ENCODE data around the gene DSC1. TPM values are rescaled to one million over a fixed set of nuclear protein-coding genes. Genes with fewer than 3 reads are reported as not detected.

The DSC1 gene
- total RNA-seq, 1 experiment from 2014 or later = not detected

GRCh38 chr18:31197676-31198075 is 35.0 kb upstream of the DSC1 start:
- Histone ChIP-seq H3K4me3 (replicated peaks in 1 of 2; ENCODE audit: low read depth in 1 of 2, low read length in 2 of 2) (no peak overlapping the region), H3K4me2 (ENCODE audit: low read length) (peak overlapping the region; percentile 40), H2AFZ (ENCODE audit: low read depth, low read length, poor library complexity, severe bottlenecking) (peak overlapping the region; percentile 72), H4K20me1 (ENCODE audit: insufficient read depth) (no peaks in the 10 kb centered on the region), H3K4me1 (ENCODE audit: control insufficient read depth in 1 of 2, insufficient read depth in 2 of 2, low read length in 2 of 2) (peaks cover 8 to 18% of the 10 kb centered on the region in 2 experiments; a peak in 3 of 4 replicates), H3K27ac (ENCODE audit: low read depth, low read length) (no peak overlapping the region), H3K9me3 (ENCODE audit: control insufficient read depth in 1 of 2, insufficient read depth in 1 of 2, low read depth in 1 of 2, low read length in 2 of 2) (no peaks in the 10 kb centered on the region), H3K79me2 (ENCODE audit: insufficient read depth, low read length) (no peaks in the 10 kb centered on the region), H3K36me3 (ENCODE audit: control insufficient read depth in 1 of 2, insufficient read depth in 2 of 2, low read length in 2 of 2) (no peaks in the 10 kb centered on the region), H3K27me3 (ENCODE audit: insufficient read depth, low read length) (no peaks in the 10 kb centered on the region), H3K9ac (ENCODE audit: low read length) (no peak overlapping the region), H3K9me2 (ENCODE audit: insufficient read depth) (no peaks in the 10 kb centered on the region)
- POLR2A ChIA-PET = interaction anchor here (1.6 kb wide), 1 partner anchor 9 kb away, joined by 5 read pairs; no protein-coding TSS in a partner anchor
- peak; percentile 49; the same call in 1 of the 2 replicates for TF ChIP-seq POLR2AphosphoS5 (IDR thresholded peaks at IDR 0.05; ENCODE audit: low read depth, low read length)
- no peak for TF ChIP-seq ELF1 (IDR thresholded peaks at IDR 0.05; ENCODE audit: borderline replicate concordance, low read depth)
- TF ChIP-seq CEBPB (IDR thresholded peaks at IDR 0.05; ENCODE audit: low read depth) = no peak
- peak; percentile 36 for TF ChIP-seq SP1 (IDR thresholded peaks at IDR 0.05; ENCODE audit: low read depth)
- TF ChIP-seq FOSL1 (IDR thresholded peaks at IDR 0.05; ENCODE audit: low read depth) = peak; percentile 53
- DNase-seq (ENCODE audit: low read depth, low spot score) = peak; percentile 23
- ATAC-seq = peak; percentile 52
- RAD21 ChIA-PET (ENCODE audit: low non-redundant PET in 1 of 2, low total read pairs in 2 of 2, uncharacterized antibody in 2 of 2, unreplicated experiment in 2 of 2) = no interaction called here
- intact Hi-C loops (cut with micrococcal nuclease) = no loop called here
- BruUV-seq (replicated peaks) = no TSS peak
- CTCF ChIA-PET = interaction anchor here (1.2 kb wide), 1 partner anchor 9 kb away, joined by 3 read pairs; no protein-coding TSS in a partner anchor

DNA sequence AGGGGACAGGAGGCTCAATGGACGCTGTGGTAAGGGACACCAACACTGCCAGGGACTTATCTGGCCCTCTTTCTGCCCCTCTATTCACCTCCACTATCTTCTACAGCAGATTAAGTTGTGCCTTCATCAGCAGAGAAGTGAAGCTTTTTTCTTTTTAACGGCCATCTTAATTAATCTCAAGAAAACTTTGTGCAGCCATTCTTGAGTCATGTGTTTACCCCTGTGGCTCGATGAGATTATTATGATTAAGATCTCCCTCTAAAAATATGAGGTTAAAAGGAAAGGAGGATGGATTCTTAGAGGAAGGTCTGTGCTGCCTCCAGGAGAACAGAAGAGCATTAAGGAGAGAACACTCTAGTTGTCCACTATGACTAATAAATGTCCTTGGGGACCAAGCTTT is 32.4 kb upstream of the DSC1 start:
- DNase-seq (ENCODE audit: low read depth, low spot score) (no peak), ATAC-seq (no peak)
- ChIA-PET CTCF (no interaction called here), POLR2A (interaction anchor here (1.1 kb wide), 1 partner anchor 12 kb away, joined by 3 read pairs; no protein-coding TSS in a partner anchor), RAD21 (ENCODE audit: low non-redundant PET in 1 of 2, low total read pairs in 2 of 2, uncharacterized antibody in 2 of 2, unreplicated experiment in 2 of 2) (no interaction called here)
- intact Hi-C loops (cut with micrococcal nuclease) = no loop called here
- Histone ChIP-seq H3K36me3 (ENCODE audit: control insufficient read depth in 1 of 2, insufficient read depth in 2 of 2, low read length in 2 of 2) (no peaks in the 10 kb centered on the region), H3K27ac (ENCODE audit: low read depth, low read length) (no peak overlapping the region), H3K4me2 (ENCODE audit: low read length) (no peak overlapping the region), H4K20me1 (ENCODE audit: insufficient read depth) (no peaks in the 10 kb centered on the region), H2AFZ (ENCODE audit: low read depth, low read length, poor library complexity, severe bottlenecking) (peak overlapping the region; percentile 5), H3K9me2 (ENCODE audit: insufficient read depth) (no peaks in the 10 kb centered on the region), H3K9ac (ENCODE audit: low read length) (no peak overlapping the region), H3K4me1 (ENCODE audit: control insufficient read depth in 1 of 2, insufficient read depth in 2 of 2, low read length in 2 of 2) (peaks cover 8 to 18% of the 10 kb centered on the region in 2 experiments; a peak in 3 of 4 replicates), H3K4me3 (replicated peaks in 1 of 2; ENCODE audit: low read depth in 1 of 2, low read length in 2 of 2) (no peak overlapping the region), H3K79me2 (ENCODE audit: insufficient read depth, low read length) (no peaks in the 10 kb centered on the region), H3K9me3 (ENCODE audit: control insufficient read depth in 1 of 2, insufficient read depth in 1 of 2, low read depth in 1 of 2, low read length in 2 of 2) (no peaks in the 10 kb centered on the region), H3K27me3 (ENCODE audit: insufficient read depth, low read length) (no peaks in the 10 kb centered on the region)
- no TSS peak for BruUV-seq (replicated peaks)
- TF ChIP-seq YY1 (IDR thresholded peaks at IDR 0.05; ENCODE audit: extremely low read depth, insufficient replicate concordance, low read depth, low read length) (no peak), ZNF274 (IDR thresholded peaks at IDR 0.05; ENCODE audit: low read depth, low read length) (no peak), POLR2A (IDR thresholded peaks at IDR 0.05; ENCODE audit: borderline replicate concordance, extremely low read depth, insufficient read depth, insufficient read length) (no peak), ELF1 (IDR thresholded peaks at IDR 0.05; ENCODE audit: borderline replicate concordance, low read depth) (no peak), TCF7L2 (IDR thresholded peaks at IDR 0.05; ENCODE audit: borderline replicate concordance, extremely low read depth, insufficient read depth, insufficient read length) (no peak), EZH2phosphoT487 (IDR thresholded peaks at IDR 0.05; ENCODE audit: borderline replicate concordance) (no peak)
- TF ChIP-seq, protein P1, sequence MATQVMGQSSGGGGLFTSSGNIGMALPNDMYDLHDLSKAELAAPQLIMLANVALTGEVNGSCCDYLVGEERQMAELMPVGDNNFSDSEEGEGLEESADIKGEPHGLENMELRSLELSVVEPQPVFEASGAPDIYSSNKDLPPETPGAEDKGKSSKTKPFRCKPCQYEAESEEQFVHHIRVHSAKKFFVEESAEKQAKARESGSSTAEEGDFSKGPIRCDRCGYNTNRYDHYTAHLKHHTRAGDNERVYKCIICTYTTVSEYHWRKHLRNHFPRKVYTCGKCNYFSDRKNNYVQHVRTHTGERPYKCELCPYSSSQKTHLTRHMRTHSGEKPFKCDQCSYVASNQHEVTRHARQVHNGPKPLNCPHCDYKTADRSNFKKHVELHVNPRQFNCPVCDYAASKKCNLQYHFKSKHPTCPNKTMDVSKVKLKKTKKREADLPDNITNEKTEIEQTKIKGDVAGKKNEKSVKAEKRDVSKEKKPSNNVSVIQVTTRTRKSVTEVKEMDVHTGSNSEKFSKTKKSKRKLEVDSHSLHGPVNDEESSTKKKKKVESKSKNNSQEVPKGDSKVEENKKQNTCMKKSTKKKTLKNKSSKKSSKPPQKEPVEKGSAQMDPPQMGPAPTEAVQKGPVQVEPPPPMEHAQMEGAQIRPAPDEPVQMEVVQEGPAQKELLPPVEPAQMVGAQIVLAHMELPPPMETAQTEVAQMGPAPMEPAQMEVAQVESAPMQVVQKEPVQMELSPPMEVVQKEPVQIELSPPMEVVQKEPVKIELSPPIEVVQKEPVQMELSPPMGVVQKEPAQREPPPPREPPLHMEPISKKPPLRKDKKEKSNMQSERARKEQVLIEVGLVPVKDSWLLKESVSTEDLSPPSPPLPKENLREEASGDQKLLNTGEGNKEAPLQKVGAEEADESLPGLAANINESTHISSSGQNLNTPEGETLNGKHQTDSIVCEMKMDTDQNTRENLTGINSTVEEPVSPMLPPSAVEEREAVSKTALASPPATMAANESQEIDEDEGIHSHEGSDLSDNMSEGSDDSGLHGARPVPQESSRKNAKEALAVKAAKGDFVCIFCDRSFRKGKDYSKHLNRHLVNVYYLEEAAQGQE (IDR thresholded peaks at IDR 0.05; ENCODE audit: low read depth) = no peak

Measured in HCT116 (cell line).